CD4-positive, alpha-beta memory T cell (primary cell): ENCODE data around the gene MRPL10. TPM values are rescaled to one million over a fixed set of nuclear protein-coding genes. Genes with fewer than 3 reads are reported as not detected.

Source experiments
- CTCF ChIA-PET: fragments of 350-600 bp; sonication (Branson Sonifier 250); formaldehyde crosslinking; loops from one replicate; lab custom pipeline; 2021; ENCODE audit warnings: inconsistent platforms; ENCODE audit not compliant: partially characterized antibody; lab: Charles Lee
- POLR2A ChIA-PET: fragments of 350-600 bp; sonication (Branson Sonifier 250); formaldehyde crosslinking; loops from one replicate; lab custom pipeline; 2021; ENCODE audit not compliant: partially characterized antibody; lab: Charles Lee
- DNase-seq, 5 donors: peaks; one replicate each; pipeline versions ENCODE4 v3.0.0 to v3.0.0-alpha.2; 2020 to 2022; ENCODE audit warnings: mixed read lengths in 1 of 5
- H3K27ac ChIP-seq: one replicate; pipeline ENCODE4 v1.7.0; 2013; ENCODE audit warnings: low read depth, low read length
- H3K27me3 ChIP-seq: 2 replicates; pipeline ENCODE4 v1.7.0; 2013; ENCODE audit warnings: mild to moderate bottlenecking, low read length, moderate library complexity; ENCODE audit not compliant: insufficient read depth
- H3K36me3 ChIP-seq: 2 replicates; pipeline ENCODE4 v1.7.0; 2013; ENCODE audit warnings: mild to moderate bottlenecking, low read length, moderate library complexity; ENCODE audit not compliant: insufficient read depth
- H3K4me1 ChIP-seq: 2 replicates; pipeline ENCODE4 v1.7.0; 2013; ENCODE audit warnings: mild to moderate bottlenecking, low read length, moderate library complexity; ENCODE audit not compliant: insufficient read depth
- H3K4me3 ChIP-seq, 2 donors: one replicate each; pipeline ENCODE4 v1.7.0; 2013; ENCODE audit warnings: low read length in 2 of 2, mild to moderate bottlenecking in 1 of 2
- H3K9me3 ChIP-seq, 2 donors: one replicate each; pipeline ENCODE4 v1.7.0; 2013; ENCODE audit warnings: low read length in 2 of 2, control low read depth in 1 of 2; ENCODE audit not compliant: control insufficient read depth in 1 of 2
- H3K27ac Mint-ChIP-seq, 7 donors: one replicate each; pipeline ENCODE4 v1.8.0; 2020 to 2021; ENCODE audit warnings: mixed read lengths in 7 of 7, mild to moderate bottlenecking in 6 of 7, inconsistent platforms in 3 of 7, moderate library complexity in 3 of 7
- H3K27me3 Mint-ChIP-seq, 2 donors: one replicate each; pipeline ENCODE4 v1.8.0; 2020 to 2021; ENCODE audit warnings: mixed read lengths in 2 of 2
- H3K36me3 Mint-ChIP-seq, 2 donors: one replicate each; pipeline ENCODE4 v1.8.0; 2020 to 2021; ENCODE audit warnings: mixed read lengths in 2 of 2, inconsistent platforms in 1 of 2, mild to moderate bottlenecking in 1 of 2
- H3K4me1 Mint-ChIP-seq, 4 donors: one replicate each; pipeline ENCODE4 v1.8.0; 2020 to 2021; ENCODE audit warnings: mixed read lengths in 4 of 4, mild to moderate bottlenecking in 1 of 4
- H3K4me3 Mint-ChIP-seq, 8 donors: one replicate each; pipeline ENCODE4 v1.8.0; 2020 to 2021; ENCODE audit warnings: mixed read lengths in 8 of 8, mild to moderate bottlenecking in 7 of 8, moderate library complexity in 6 of 8, inconsistent platforms in 3 of 8
- H3K9me3 Mint-ChIP-seq, 8 donors: one replicate each; pipeline ENCODE4 v1.8.0; 2020 to 2021; ENCODE audit warnings: mixed read lengths in 8 of 8, mild to moderate bottlenecking in 5 of 8, inconsistent platforms in 3 of 8, moderate library complexity in 1 of 8
- intact Hi-C: fragments of 100-400 bp; cut with micrococcal nuclease; formaldehyde crosslinking; loops from one replicate; pipeline ENCODE4 v1.15.1; 2023
- polyA plus RNA-seq, 2 donors: library from polyadenylated mRNA; unstranded; fragments of 300-500 nt; fragmentation: Illumina TruSeq; gene quantifications; one replicate each; pipeline ENCODE4 v1.2.3, GENCODE V29; 2021
- total RNA-seq, 2 experiments: library from RNA; stranded (reverse); gene quantifications; one replicate each; pipeline ENCODE4 v1.2.3, GENCODE V29; 2021

The MRPL10 gene
- total and polyA plus RNA-seq, 4 experiments from 2014 or later = 39.6 to 69.6 (median 43.6) TPM

- Histone ChIP-seq H3K9me3 (no peaks in the 10 kb centered on the region), H3K27me3 (peaks cover 51% of the 10 kb centered on the region), H3K27ac (no peak overlapping the region), H3K4me1 (peaks cover 38% of the 10 kb centered on the region), H3K4me3 (no peak overlapping the region), H3K36me3 (no peaks in the 10 kb centered on the region)
- Mint-ChIP-seq H3K4me3 (no peak overlapping the region), H3K36me3 (peaks cover 0 to 2% of the 10 kb centered on the region in 2 donors), H3K27ac (no peak overlapping the region), H3K4me1 (peaks cover 13 to 51% (median 28%) of the 10 kb centered on the region in 4 donors), H3K9me3 (no peaks in the 10 kb centered on the region), H3K27me3 (peaks cover 32 to 44% of the 10 kb centered on the region in 2 donors)
- ChIA-PET CTCF (interaction anchor here (0.9 to 20.5 kb wide), 3 partner anchors 10 to 42 kb away, joined by 3 to 562 read pairs (median 4); partner anchors contain the start of genes LRRC46, MRPL10 and SP2), POLR2A (interaction anchor here (1.3 to 18.7 kb wide), 2 partner anchors 41 to 47 kb away, joined by 3 to 271 read pairs; partner anchors contain the start of gene SP2)
- intact Hi-C loops = no loop called here
- DNase-seq = no peak
Measured at GRCh38 chr17:47844814-47845715, 13.7 kb upstream of the MRPL10 start.

- intact Hi-C loops = no loop called here
- DNase-seq = no peak
- Histone ChIP-seq H3K4me3 (no peak overlapping the region), H3K27me3 (peaks cover 43% of the 10 kb centered on the region), H3K36me3 (no peaks in the 10 kb centered on the region), H3K4me1 (peaks cover 41% of the 10 kb centered on the region), H3K9me3 (no peaks in the 10 kb centered on the region), H3K27ac (no peak overlapping the region)
- peaks cover 0 to 2% of the 10 kb centered on the region in 2 donors for H3K36me3 Mint-ChIP-seq
- no peaks in the 10 kb centered on the region for H3K9me3 Mint-ChIP-seq
- H3K4me1 Mint-ChIP-seq = peaks cover 10 to 50% (median 33%) of the 10 kb centered on the region in 4 donors
- peaks cover 25 to 39% of the 10 kb centered on the region in 2 donors for H3K27me3 Mint-ChIP-seq
- ChIA-PET CTCF (interaction anchor here (0.9 to 20.5 kb wide), 2 partner anchors 13 to 43 kb away, joined by 4 to 562 read pairs; partner anchors contain the start of genes LRRC46, MRPL10 and SP2), POLR2A (interaction anchor here (1.3 to 18.7 kb wide), 2 partner anchors 42 to 48 kb away, joined by 3 to 271 read pairs; partner anchors contain the start of gene SP2)
- no peak overlapping the region for H3K4me3 Mint-ChIP-seq
- no peak overlapping the region for H3K27ac Mint-ChIP-seq
Measured at GRCh38 chr17:47844227-47844626, 12.9 kb upstream of the MRPL10 start.

- peaks cover 0 to 2% of the 10 kb centered on the region in 2 donors for H3K36me3 Mint-ChIP-seq
- intact Hi-C loops = loop anchor here (1.0 kb wide), 2 partner anchors 104 to 775 kb away; no protein-coding TSS in a partner anchor
- POLR2A ChIA-PET = interaction anchor here (0.9 to 18.7 kb wide), 7 partner anchors 8 to 49 kb away, joined by 3 to 271 read pairs (median 3); partner anchors contain the start of genes LRRC46, MRPL10, SP2 and SP6
- H3K27me3 Mint-ChIP-seq = peaks cover 17 to 31% of the 10 kb centered on the region in 2 donors
- H3K4me1 Mint-ChIP-seq = peaks cover 8 to 47% (median 32%) of the 10 kb centered on the region in 4 donors
- no peak overlapping the region for H3K27ac ChIP-seq
- peak overlapping the region in 1 of 8 donors; percentile 73 for H3K4me3 Mint-ChIP-seq
- H3K9me3 Mint-ChIP-seq = no peaks in the 10 kb centered on the region
- H3K27me3 ChIP-seq = peaks cover 36% of the 10 kb centered on the region
- no peaks in the 10 kb centered on the region for H3K9me3 ChIP-seq
- peak overlapping the region in 3 of 7 donors; percentile 5 to 70 (median 57) for H3K27ac Mint-ChIP-seq
- no peak overlapping the region for H3K4me3 ChIP-seq
- peaks cover under 1% of the 10 kb centered on the region for H3K36me3 ChIP-seq
- CTCF ChIA-PET = interaction anchor here (0.9 to 20.5 kb wide), 9 partner anchors 9 to 127 kb away, joined by 3 to 562 read pairs (median 12); partner anchors contain the start of genes CDK5RAP3, OSBPL7, PRR15L and SP2
- no peak for DNase-seq
- peaks cover 41% of the 10 kb centered on the region for H3K4me1 ChIP-seq
Measured at GRCh38 chr17:47843391-47843730, 12.0 kb upstream of the MRPL10 start.

- intact Hi-C loops = loop anchor here (1.0 to 2.0 kb wide), 3 partner anchors 49 to 129 kb away; no protein-coding TSS in a partner anchor
- Mint-ChIP-seq H3K27me3 (peaks cover 10 to 23% of the 10 kb centered on the region in 2 donors), H3K4me1 (peaks cover 8 to 40% (median 30%) of the 10 kb centered on the region in 4 donors), H3K27ac (peak overlapping the region; percentile 53 to 95 (median 84)), H3K4me3 (peak overlapping the region; percentile 89 to 97 (median 93)), H3K36me3 (peaks cover 0 to 3% of the 10 kb centered on the region in 2 donors), H3K9me3 (no peaks in the 10 kb centered on the region)
- peaks cover 25% of the 10 kb centered on the region for H3K27me3 ChIP-seq
- H3K36me3 ChIP-seq = peaks cover 5% of the 10 kb centered on the region
- no peaks in the 10 kb centered on the region for H3K9me3 ChIP-seq
- H3K27ac ChIP-seq = peak overlapping the region; percentile 65
- DNase-seq = no peak
- ChIA-PET CTCF (interaction anchor here (0.6 to 20.5 kb wide), 23 partner anchors 8 to 232 kb away, joined by 3 to 562 read pairs (median 5); partner anchors contain the start of genes CDK5RAP3, LRRC46, MRPL10 and OSBPL7), POLR2A (interaction anchor here (0.7 to 18.7 kb wide), 8 partner anchors 11 to 129 kb away, joined by 3 to 271 read pairs (median 10); partner anchors contain the start of genes CDK5RAP3, LRRC46, MRPL10 and OSBPL7)
- H3K4me1 ChIP-seq = peaks cover 33% of the 10 kb centered on the region
- peak overlapping the region in 1 of 2 donors; percentile 88 for H3K4me3 ChIP-seq
Measured at GRCh38 chr17:47841488-47842291, 10.3 kb upstream of the MRPL10 start.

GRCh38 chr17:47840742-47841487, 9.6 kb upstream of the MRPL10 start, which contains the start of gene SCRN2:
Gene SCRN2, minus strand, starts transcription at chr17:47841273. Its CDS starts 430 bp downstream, at chr17:47840843.
- CTCF ChIA-PET = interaction anchor here (0.6 to 20.5 kb wide), 20 partner anchors 9 to 233 kb away, joined by 3 to 562 read pairs (median 6); partner anchors contain the start of genes CDK5RAP3, LRRC46, MRPL10 and OSBPL7
- H3K36me3 ChIP-seq = peaks cover 5% of the 10 kb centered on the region
- POLR2A ChIA-PET = interaction anchor here (0.7 to 18.7 kb wide), 9 partner anchors 8 to 130 kb away, joined by 3 to 271 read pairs (median 4); partner anchors contain the start of genes CDK5RAP3, LRRC46, MRPL10 and OSBPL7
- peak within 1 kb of the TSS; percentile 65 for H3K27ac ChIP-seq
- H3K4me3 ChIP-seq = peak within 1 kb of the TSS; percentile 88
- peaks cover 18% of the 10 kb centered on the region for H3K27me3 ChIP-seq
- no peaks in the 10 kb centered on the region for H3K9me3 ChIP-seq
- H3K4me1 ChIP-seq = peaks cover 33% of the 10 kb centered on the region
- H3K27ac Mint-ChIP-seq = peak within 1 kb of the TSS; percentile 53 to 95 (median 84)
- no peaks in the 10 kb centered on the region for H3K9me3 Mint-ChIP-seq
- peak; percentile 78 to 88 (median 79) for DNase-seq
- peaks cover 7 to 16% of the 10 kb centered on the region in 2 donors for H3K27me3 Mint-ChIP-seq
- intact Hi-C loops = loop anchor here (1.0 to 2.0 kb wide), 4 partner anchors 10 to 129 kb away; partner anchors contain the start of genes LRRC46 and MRPL10
- H3K4me3 Mint-ChIP-seq = peak within 1 kb of the TSS; percentile 89 to 97 (median 93)
- H3K36me3 Mint-ChIP-seq = peaks cover 0 to 3% of the 10 kb centered on the region in 2 donors
- H3K4me1 Mint-ChIP-seq = peaks cover 8 to 42% (median 29%) of the 10 kb centered on the region in 4 donors
